ENCODE results near the gene PPARG. TPM values are rescaled to one million over a fixed set of nuclear protein-coding genes. Genes with fewer than 3 reads are reported as not detected.

The PPARG gene
- total RNA-seq, 1 donor from 2014 or later, result 28.5 TPM

- Histone ChIP-seq H3K4me3 (no peak overlapping the region), H3K4me1 (no peaks in the 10 kb centered on the region), H3K27ac (no peak overlapping the region), H3K9me3 (no peaks in the 10 kb centered on the region), H3K27me3 (no peaks in the 10 kb centered on the region), H3K36me3 (no peaks in the 10 kb centered on the region)
- DNase-seq (ENCODE audit: extremely low spot score in 2 of 2), result no peak
- TF ChIP-seq POLR2A (IDR thresholded peaks at IDR 0.05), result no peak
- TF ChIP-seq POLR2AphosphoS5 (IDR thresholded peaks at IDR 0.05; ENCODE audit: insufficient read depth in 1 of 2, low read depth in 1 of 2), result no peak
- TF ChIP-seq CTCF (IDR thresholded peaks at IDR 0.05), result no peak
- intact Hi-C loops (cut with DNase I), result no loop called here
Observed at GRCh38 chr3:12470111-12470510, 181.2 kb downstream of the PPARG start.

GRCh38 chr3:12470680-12471079, 181.8 kb downstream of the PPARG start:
- no peaks in the 10 kb centered on the region for H3K9me3 ChIP-seq
- DNase-seq (ENCODE audit: extremely low spot score in 2 of 2), result no peak
- no peak for TF ChIP-seq CTCF (IDR thresholded peaks at IDR 0.05)
- TF ChIP-seq POLR2A (IDR thresholded peaks at IDR 0.05), result no peak
- no peak for TF ChIP-seq POLR2AphosphoS5 (IDR thresholded peaks at IDR 0.05; ENCODE audit: insufficient read depth in 1 of 2, low read depth in 1 of 2)
- no peaks in the 10 kb centered on the region for H3K36me3 ChIP-seq
- H3K4me1 ChIP-seq, result peaks cover 1% of the 10 kb centered on the region
- intact Hi-C loops (cut with DNase I), result no loop called here
- no peaks in the 10 kb centered on the region for H3K27me3 ChIP-seq
- H3K4me3 ChIP-seq, result no peak overlapping the region
- H3K27ac ChIP-seq, result no peak overlapping the region

- intact Hi-C loops (cut with DNase I), result no loop called here
- no peak for DNase-seq (ENCODE audit: extremely low spot score in 2 of 2)
Observed at GRCh38 chr3:12471241-12471640, 182.4 kb downstream of the PPARG start.

GRCh38 chr3:12472000-12472610, 183.2 kb downstream of the PPARG start:
- DNase-seq (ENCODE audit: extremely low spot score in 2 of 2), result no peak
- intact Hi-C loops (cut with DNase I), result no loop called here
- Histone ChIP-seq H3K9me3 (no peaks in the 10 kb centered on the region), H3K27me3 (no peaks in the 10 kb centered on the region), H3K27ac (no peak overlapping the region), H3K4me3 (no peak overlapping the region), H3K4me1 (peaks cover 12% of the 10 kb centered on the region), H3K36me3 (no peaks in the 10 kb centered on the region)
- TF ChIP-seq CTCF (IDR thresholded peaks at IDR 0.05) (no peak), POLR2AphosphoS5 (IDR thresholded peaks at IDR 0.05; ENCODE audit: insufficient read depth in 1 of 2, low read depth in 1 of 2) (no peak), POLR2A (IDR thresholded peaks at IDR 0.05) (no peak)

More at GRCh38 chr3:12471241-12471640, 182.4 kb downstream of the PPARG start:
- H3K27me3 ChIP-seq, result no peaks in the 10 kb centered on the region
- peaks cover 7% of the 10 kb centered on the region for H3K4me1 ChIP-seq
- no peak overlapping the region for H3K27ac ChIP-seq
- H3K9me3 ChIP-seq, result no peaks in the 10 kb centered on the region
- TF ChIP-seq POLR2AphosphoS5 (IDR thresholded peaks at IDR 0.05; ENCODE audit: insufficient read depth in 1 of 2, low read depth in 1 of 2) (no peak), CTCF (IDR thresholded peaks at IDR 0.05) (no peak), POLR2A (IDR thresholded peaks at IDR 0.05) (no peak)
- H3K4me3 ChIP-seq, result no peak overlapping the region
- H3K36me3 ChIP-seq, result no peaks in the 10 kb centered on the region

GRCh38 chr3:12472796-12473195, 183.9 kb downstream of the PPARG start:
- Histone ChIP-seq H3K4me1 (peaks cover 12% of the 10 kb centered on the region), H3K36me3 (no peaks in the 10 kb centered on the region), H3K27ac (no peak overlapping the region), H3K27me3 (no peaks in the 10 kb centered on the region), H3K9me3 (no peaks in the 10 kb centered on the region), H3K4me3 (no peak overlapping the region)
- DNase-seq (ENCODE audit: extremely low spot score in 2 of 2), result no peak
- intact Hi-C loops (cut with DNase I), result no loop called here
- TF ChIP-seq POLR2A (IDR thresholded peaks at IDR 0.05), result no peak
- TF ChIP-seq POLR2AphosphoS5 (IDR thresholded peaks at IDR 0.05; ENCODE audit: insufficient read depth in 1 of 2, low read depth in 1 of 2), result no peak
- no peak for TF ChIP-seq CTCF (IDR thresholded peaks at IDR 0.05)

Measured in vagina (tissue), 2 donors.